CD4-positive, alpha-beta T cell treated with Interleukin-4 for 4 hours (primary cell): ENCODE data around the gene ZNF652.
A peak's percentile ranks its signal among the peaks of the same experiment; 100 is the strongest.
"Not testable (repeated sequence)": the region's sequence is repeated elsewhere in the genome, so short reads cannot be mapped to it uniquely, and the experiment has no call there.

Experiments
- DNase-seq: peaks from one replicate; pipeline ENCODE4 v3.0.0-alpha.2; 2020

ZNF652 gene

GRCh38 chr17:49384951-49385350, 22.9 kb upstream of the ZNF652 start:
- no peak for DNase-seq

GRCh38 chr17:49383060-49383459, 21.0 kb upstream of the ZNF652 start:
- no peak for DNase-seq

- DNase-seq = no peak
These were observed 20.5 kb upstream of the ZNF652 start for GRCh38 chr17:49382556-49382955.

- DNase-seq = no peak
These were observed 19.7 kb upstream of the ZNF652 start for GRCh38 chr17:49381793-49382192.

DNA sequence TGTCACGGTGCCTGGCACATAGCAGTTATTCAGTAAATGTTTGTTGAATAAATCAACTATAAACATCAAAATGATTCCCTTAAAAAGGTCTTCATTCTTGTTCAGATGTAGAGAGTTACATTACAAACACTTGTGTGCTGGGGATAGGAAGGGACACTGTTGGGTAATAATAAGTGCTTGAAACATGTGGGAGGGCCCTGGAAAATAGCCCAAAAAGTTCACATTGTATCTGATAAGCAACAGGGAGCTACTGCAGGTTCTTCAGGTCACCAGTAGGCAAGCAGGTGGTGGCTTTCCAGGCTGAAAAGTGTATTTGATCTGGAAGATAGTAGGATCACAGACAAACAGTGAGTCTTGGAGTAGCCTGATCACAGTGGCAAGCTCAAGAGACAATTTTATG, 19.0 kb upstream of the ZNF652 start:
- no peak for DNase-seq

DNA sequence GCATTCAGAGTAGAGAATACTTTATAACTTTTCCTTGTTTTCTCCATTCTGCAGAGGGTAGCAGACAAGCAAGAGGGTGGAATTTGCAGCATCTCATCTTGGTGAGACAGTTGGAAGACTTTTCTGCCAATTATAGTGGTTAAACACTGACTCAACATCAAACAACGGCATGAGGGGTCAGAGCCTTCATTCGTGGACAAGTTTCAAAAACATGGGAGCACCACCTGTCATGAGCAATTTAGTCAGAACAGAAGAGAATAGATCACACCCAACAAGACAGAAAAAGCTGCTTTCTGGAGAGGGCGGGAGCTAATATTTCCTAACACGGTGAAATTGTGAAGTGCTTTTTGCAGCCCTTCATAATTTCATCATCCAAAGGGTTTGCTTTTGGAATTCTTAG, 17.9 kb upstream of the ZNF652 start:
- no peak for DNase-seq

DNA sequence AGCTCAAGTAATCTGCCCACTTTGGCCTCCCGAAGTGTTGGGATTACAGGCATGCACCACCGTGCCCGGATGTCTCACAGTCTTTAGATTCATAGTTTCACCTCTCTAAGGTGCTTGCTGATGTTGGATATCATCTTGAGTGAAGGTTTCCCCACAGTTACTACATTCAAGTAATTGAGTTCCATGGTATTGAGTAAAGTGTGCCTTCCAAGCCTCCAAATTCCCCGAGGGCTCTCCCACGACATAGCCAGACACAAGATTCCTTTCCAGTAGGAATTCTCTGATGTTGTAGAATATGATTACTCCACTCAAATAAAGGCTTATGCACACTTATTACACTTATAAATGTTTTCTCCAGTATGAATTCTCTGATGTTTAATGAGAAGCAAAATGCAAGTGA, 16.3 kb upstream of the ZNF652 start:
- DNase-seq = no peak

DNA sequence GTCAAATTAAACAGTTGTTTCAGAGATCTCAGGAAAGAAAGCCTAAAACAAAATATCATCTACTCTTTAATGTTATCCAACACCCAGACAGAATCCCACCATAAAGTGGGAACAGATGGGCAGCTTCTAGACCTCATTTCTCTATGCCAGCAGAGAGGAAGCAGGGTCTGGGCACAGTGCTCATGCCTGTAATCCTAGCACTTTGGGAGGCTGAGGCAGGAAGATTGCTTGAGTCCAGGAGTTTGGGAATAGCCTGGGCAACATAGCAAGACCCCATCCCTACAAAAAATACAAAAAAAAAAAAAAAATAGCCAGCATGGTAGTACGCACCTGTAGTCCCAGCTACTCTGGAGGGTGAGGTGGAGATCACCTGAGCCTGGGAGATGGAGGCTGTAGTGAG, 13.5 kb upstream of the ZNF652 start:
- DNase-seq = no peak

DNA sequence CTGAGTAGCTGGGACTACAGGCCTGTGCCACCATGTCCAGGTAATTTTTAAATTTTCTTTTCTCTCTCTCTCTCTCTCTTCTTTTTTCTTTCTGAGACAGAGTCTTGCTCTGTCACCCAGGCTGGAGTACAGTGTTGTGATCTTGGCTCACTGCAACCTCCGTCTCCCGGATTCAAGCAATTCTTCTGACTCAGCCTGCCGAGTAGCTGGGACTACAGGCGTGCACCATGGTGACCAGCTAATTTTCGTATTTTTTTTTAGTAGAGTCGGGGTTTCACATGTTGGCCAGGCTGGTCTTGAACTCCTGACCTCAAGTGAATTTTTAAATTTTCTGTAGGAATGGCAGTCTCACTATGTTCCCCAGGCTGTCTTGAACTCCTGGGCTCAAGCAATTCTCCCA, 11.1 kb upstream of the ZNF652 start:
- no peak for DNase-seq

- no peak for DNase-seq
These were observed 10.4 kb upstream of the ZNF652 start for GRCh38 chr17:49372425-49372824.

- DNase-seq = no peak
These were observed 9.2 kb upstream of the ZNF652 start for GRCh38 chr17:49370971-49371834.

DNA sequence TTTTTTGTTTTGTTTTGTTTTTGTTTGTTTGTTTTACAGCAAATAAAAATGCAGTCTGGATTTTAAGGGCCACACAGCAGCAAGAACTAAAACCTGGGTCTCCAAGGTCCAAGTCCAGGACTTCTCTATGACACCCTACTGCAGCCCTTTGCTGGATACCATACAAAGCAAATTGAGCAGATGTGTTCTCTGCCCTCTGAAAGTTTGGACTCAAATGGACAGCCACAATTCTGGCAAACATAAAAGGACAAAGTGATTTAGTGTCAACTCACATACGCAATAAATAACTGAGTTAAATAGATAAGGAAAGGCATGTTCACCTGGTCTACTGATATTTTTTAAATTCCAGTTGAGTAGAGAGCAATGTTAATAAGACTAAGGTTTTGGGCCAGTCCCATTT, 7.7 kb upstream of the ZNF652 start:
- DNase-seq = no peak

DNA sequence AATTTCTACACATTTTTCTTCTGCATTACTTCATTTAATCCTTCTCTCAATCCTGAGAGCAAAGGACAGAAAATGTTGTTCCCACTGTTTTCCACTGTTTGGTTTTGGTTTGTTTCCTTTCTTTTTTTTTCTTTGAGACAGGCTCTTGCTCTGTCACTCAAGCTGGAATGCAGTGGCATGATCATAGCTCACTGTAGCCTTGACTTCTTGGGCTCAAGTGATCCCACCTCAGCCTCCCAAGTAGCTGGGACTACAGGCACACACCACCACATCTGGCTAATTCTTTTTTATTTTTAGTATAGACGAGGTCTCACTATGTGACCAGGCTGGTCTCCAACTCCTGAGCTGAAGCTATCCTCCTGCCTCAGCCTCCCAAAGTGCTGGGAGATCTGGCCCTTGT, 7.0 kb upstream of the ZNF652 start:
- DNase-seq = no peak

- peak; percentile 42 for DNase-seq
These were observed 3.6 kb upstream of the ZNF652 start for GRCh38 chr17:49365667-49366066.

DNA sequence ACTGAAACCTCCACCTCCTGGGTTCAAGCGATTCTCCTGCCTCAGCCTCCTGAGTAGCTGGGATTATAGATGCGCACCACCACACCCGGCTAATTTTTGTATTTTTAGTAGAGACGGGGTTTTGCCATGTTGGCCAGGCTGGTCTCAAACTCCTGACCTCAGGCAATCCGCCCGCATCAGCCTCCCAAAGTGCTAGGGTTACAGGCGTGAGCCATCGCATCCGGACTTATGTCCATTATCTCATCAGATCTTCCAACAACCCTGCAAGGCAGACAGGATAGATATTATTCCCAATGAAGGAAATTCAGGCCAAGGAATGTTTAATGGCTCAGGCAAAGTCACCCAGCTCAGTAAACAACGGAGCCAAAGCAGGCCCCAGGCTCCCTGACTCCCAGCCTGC, 3.1 kb upstream of the ZNF652 start:
- not testable (repeated sequence) for DNase-seq

- DNase-seq = no peak
These were observed 2.1 kb upstream of the ZNF652 start for GRCh38 chr17:49364119-49364518.

- no peak for DNase-seq
These were observed 1.2 kb upstream of the ZNF652 start for GRCh38 chr17:49363251-49363650.

GRCh38 chr17:49362723-49363117, 670 bp upstream of the ZNF652 start:
- no peak for DNase-seq

- DNase-seq = peak; percentile 93
These were observed 735 bp downstream of the ZNF652 start for GRCh38 chr17:49361129-49361901.

- DNase-seq = no peak
These were observed 1.3 kb downstream of the ZNF652 start for GRCh38 chr17:49360796-49361128.

- DNase-seq = no peak
These were observed 1.9 kb downstream of the ZNF652 start for GRCh38 chr17:49359990-49360795.

GRCh38 chr17:49358641-49359247, 3.3 kb downstream of the ZNF652 start:
- DNase-seq = peak; percentile 61

DNA sequence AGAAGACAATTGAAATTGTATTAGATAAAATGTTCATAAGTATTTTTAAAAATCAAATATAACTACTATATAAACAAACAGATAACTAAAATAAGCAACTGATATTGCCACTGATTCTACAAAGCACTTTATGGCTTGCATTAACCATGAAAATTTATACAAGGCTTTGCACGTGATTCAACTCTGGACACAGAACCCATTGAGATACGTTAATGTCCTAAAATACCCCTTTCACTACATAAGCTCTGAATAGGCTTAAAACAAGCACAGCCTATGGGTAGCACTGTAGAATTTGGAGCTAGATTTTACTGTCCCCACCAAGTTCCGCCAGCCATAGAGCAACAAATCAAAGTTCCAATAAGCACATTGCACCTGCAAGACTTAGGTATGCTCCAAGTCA, 4.5 kb downstream of the ZNF652 start:
- DNase-seq = no peak
